GM19455 (cell line): Measurements from ENCODE around the gene SFPQ.
"Not testable (repeated sequence)": the region's sequence is repeated elsewhere in the genome, so short reads cannot be mapped to it uniquely, and the experiment has no call there.

ENCODE experiments used
- ATAC-seq: cut with Tn5 transposase; IDR thresholded peaks from one replicate; pipeline ENCODE4 v1.9.1; 2021; ENCODE audit not compliant: unreplicated experiment

Gene SFPQ

GRCh38 chr1:35143737-35144508 is 49.0 kb downstream of the SFPQ start:
- no peak for ATAC-seq

GRCh38 chr1:35142728-35143127 is 50.2 kb downstream of the SFPQ start:
- not testable (repeated sequence) for ATAC-seq

GRCh38 chr1:35142294-35142693 is 50.7 kb downstream of the SFPQ start:
- ATAC-seq: not testable (repeated sequence)

GRCh38 chr1:35137590-35137989 is 55.4 kb downstream of the SFPQ start:
- not testable (repeated sequence) for ATAC-seq

- ATAC-seq: no peak
Observed at GRCh38 chr1:35136780-35137179, 56.2 kb downstream of the SFPQ start.
